HEK293 (cell line): ENCODE results near the gene CCDC116.
A peak's percentile ranks its signal among the peaks of the same experiment; 100 is the strongest.

ENCODE experiments used
- GLIS1 ChIP-seq: fragments of 450-650 bp; formaldehyde crosslinking; IDR thresholded peaks from 2 replicates; pipeline ENCODE4 v1.5.1; 2016; ENCODE audit warnings: missing biosample characterization, missing genetic modification characterization
- IKZF3 ChIP-seq: fragments of 450-650 bp; IDR thresholded peaks from 2 replicates; pipeline ENCODE4 v1.5.0; 2018; ENCODE audit warnings: missing biosample characterization, mild to moderate bottlenecking, missing genetic modification characterization, moderate library complexity
- KLF17 ChIP-seq: fragments of 450-650 bp; formaldehyde crosslinking; IDR thresholded peaks from 2 replicates; pipeline ENCODE4 v1.5.1; 2016; ENCODE audit warnings: missing biosample characterization, missing genetic modification characterization
- PRDM4 ChIP-seq: fragments of 450-650 bp; formaldehyde crosslinking; IDR thresholded peaks from 2 replicates; pipeline ENCODE4 v1.5.1; 2017; ENCODE audit warnings: missing biosample characterization, missing genetic modification characterization
- REST ChIP-seq: fragments of 450-650 bp; formaldehyde crosslinking; IDR thresholded peaks from 2 replicates; pipeline ENCODE4 v1.5.1; 2016; ENCODE audit warnings: missing biosample characterization, missing genetic modification characterization
- ZBTB20 ChIP-seq: fragments of 450-650 bp; formaldehyde crosslinking; IDR thresholded peaks from 2 replicates; pipeline ENCODE4 v1.5.1; 2016; ENCODE audit warnings: missing biosample characterization, missing genetic modification characterization
- ZBTB49 ChIP-seq: fragments of 450-650 bp; formaldehyde crosslinking; IDR thresholded peaks from 2 replicates; pipeline ENCODE4 v1.5.1; 2016; ENCODE audit warnings: missing biosample characterization, missing genetic modification characterization, low read depth
- ZBTB8A ChIP-seq: fragments of 450-650 bp; formaldehyde crosslinking; IDR thresholded peaks from 2 replicates; pipeline ENCODE4 v1.5.1; 2016; ENCODE audit warnings: missing biosample characterization, missing genetic modification characterization
- ZFP41 ChIP-seq: fragments of 450-650 bp; formaldehyde crosslinking; IDR thresholded peaks from 2 replicates; pipeline ENCODE4 v1.5.1; 2016; ENCODE audit warnings: missing biosample characterization, missing genetic modification characterization, borderline replicate concordance
- ZNF140 ChIP-seq: fragments of 450-650 bp; formaldehyde crosslinking; IDR thresholded peaks from 2 replicates; pipeline ENCODE4 v1.5.1; 2016; ENCODE audit warnings: missing biosample characterization, missing genetic modification characterization
- ZNF155 ChIP-seq: fragments of 450-650 bp; formaldehyde crosslinking; IDR thresholded peaks from 2 replicates; pipeline ENCODE4 v1.5.1; 2016; ENCODE audit warnings: missing biosample characterization, missing genetic modification characterization
- ZNF391 ChIP-seq: fragments of 450-650 bp; formaldehyde crosslinking; IDR thresholded peaks from 2 replicates; pipeline ENCODE4 v1.5.1; 2016; ENCODE audit warnings: low read depth, missing biosample characterization, missing genetic modification characterization, borderline replicate concordance
- ZNF394 ChIP-seq: fragments of 450-650 bp; formaldehyde crosslinking; IDR thresholded peaks from 2 replicates; pipeline ENCODE4 v1.5.1; 2016; ENCODE audit warnings: missing biosample characterization, missing genetic modification characterization, mild to moderate bottlenecking, moderate library complexity, borderline replicate concordance
- ZNF555 ChIP-seq: fragments of 450-650 bp; formaldehyde crosslinking; conservative IDR thresholded peaks from 2 replicates; pipeline ENCODE4 v1.5.1; 2017; ENCODE audit warnings: missing biosample characterization, mild to moderate bottlenecking, missing genetic modification characterization, inconsistent platforms
- ZNF561 ChIP-seq: fragments of 450-650 bp; IDR thresholded peaks from 2 replicates; pipeline ENCODE4 v1.5.1; 2018; ENCODE audit warnings: missing biosample characterization, missing genetic modification characterization, borderline replicate concordance
- ZNF580 ChIP-seq: fragments of 450-650 bp; formaldehyde crosslinking; IDR thresholded peaks from 2 replicates; pipeline ENCODE4 v1.5.1; 2016; ENCODE audit warnings: missing biosample characterization, missing genetic modification characterization
- ZNF654 ChIP-seq: fragments of 450-650 bp; formaldehyde crosslinking; IDR thresholded peaks from 2 replicates; pipeline ENCODE4 v1.5.1; 2016; ENCODE audit warnings: low read depth, missing biosample characterization, missing genetic modification characterization
- ZNF660 ChIP-seq: fragments of 450-650 bp; IDR thresholded peaks from 2 replicates; pipeline ENCODE4 v1.5.1; 2018; ENCODE audit warnings: missing biosample characterization, mild to moderate bottlenecking, missing genetic modification characterization
- ZNF777 ChIP-seq: fragments of 450-650 bp; formaldehyde crosslinking; IDR thresholded peaks from 2 replicates; pipeline ENCODE4 v1.5.1; 2017; ENCODE audit warnings: missing biosample characterization, missing genetic modification characterization, borderline replicate concordance

The CCDC116 gene

GRCh38 chr22:21642584-21643448 is 10.3 kb downstream of the CCDC116 start (continued):
- TF ChIP-seq ZNF391 (tag by site-specific recombination) (0 out of 2 replicates have a peak, but pooled peaks have one; percentile 39), ZNF777 (peak; percentile 84), ZNF580 (tag by site-specific recombination) (no peak), ZBTB49 (no peak), ZNF654 (peak; percentile 38; the same call in 1 of the 2 replicates), ZBTB20 (peak; percentile 60), REST (tag by site-specific recombination) (peak; percentile 72), ZNF555 (no peak), ZNF155 (tag by site-specific recombination) (no peak), KLF17 (tag by site-specific recombination) (0 out of 2 replicates have a peak, but pooled peaks have one; percentile 12), IKZF3 (tag by site-specific recombination) (peak; percentile 89), ZNF140 (tag by site-specific recombination) (no peak), ZBTB8A (peak; percentile 8; the same call in 1 of the 2 replicates), ZNF394 (peak; percentile 83), ZNF660 (peak; percentile 76; the same call in 1 of the 2 replicates), GLIS1 (tag by site-specific recombination) (peak; percentile 11; the same call in 1 of the 2 replicates), PRDM4 (0 out of 2 replicates have a peak, but pooled peaks have one; percentile 8), ZFP41 (tag by site-specific recombination) (no peak), ZNF561 (tag by site-specific recombination) (peak; percentile 43; the same call in 1 of the 2 replicates)
